K562 (cell line): ENCODE measurements around the gene PIGH. TPM values are rescaled to one million over a fixed set of nuclear protein-coding genes. Genes with fewer than 3 reads are reported as not detected.

Source experiments
- ARID2 ChIP-seq: fragments of 450-650 bp; IDR thresholded peaks from 2 replicates; pipeline ENCODE4 v1.6.1; 2017; ENCODE audit warnings: antibody characterized with exemption, mild to moderate bottlenecking
- GATA2 ChIP-seq: sonication (generic); formaldehyde crosslinking; IDR thresholded peaks from 2 replicates; pipeline ENCODE4 v1.4.0; 2020; ENCODE audit warnings: mild to moderate bottlenecking, missing genetic modification reagents
- HNRNPK ChIP-seq: fragments of 200-400 bp; formaldehyde crosslinking; IDR thresholded peaks from one replicate; pipeline ENCODE4 v1.6.1; 2018; ENCODE audit warnings: mild to moderate bottlenecking, low read depth, low read length; ENCODE audit not compliant: poor library complexity, severe bottlenecking
- MAZ ChIP-seq, 2 experiments: fragments of 450-650 bp in 1 of 2; sonication (generic) in 1 of 2; formaldehyde crosslinking; IDR thresholded peaks in 1 of 2; conservative IDR thresholded peaks in 1 of 2; 2 replicates each; pipeline versions ENCODE4 v1.4.0 to v1.5.0; 2020; ENCODE audit warnings: mild to moderate bottlenecking in 1 of 2, missing genetic modification reagents in 1 of 2
- MCM7 ChIP-seq, 2 experiments: fragments of 450-650 bp; IDR thresholded peaks; 2 replicates each; pipeline ENCODE4 v1.6.1; 2016 to 2018
- POLR3A ChIP-seq: IDR thresholded peaks from 2 replicates; pipeline ENCODE4 v1.6.1; 2011; ENCODE audit warnings: borderline replicate concordance, mild to moderate bottlenecking, moderate library complexity; ENCODE audit not compliant: insufficient read length, insufficient read depth; ENCODE audit errors: extremely low read depth
- SRSF7 ChIP-seq: fragments of 200-400 bp; formaldehyde crosslinking; optimal IDR thresholded peaks from 2 replicates; pipeline ENCODE3; 2017; ENCODE audit warnings: mild to moderate bottlenecking, low read depth, low read length
- STAG1 ChIP-seq: sonication (generic); formaldehyde crosslinking; IDR thresholded peaks from 2 replicates; pipeline ENCODE4 v1.5.0; 2020; ENCODE audit warnings: missing genetic modification reagents, borderline replicate concordance
- TAF7 ChIP-seq: fragments of 450-650 bp; IDR thresholded peaks from 2 replicates; pipeline ENCODE4 v1.6.1; 2016; ENCODE audit warnings: missing genetic modification characterization, missing compliant biosample characterization
- ZBTB7A ChIP-seq: IDR thresholded peaks from 2 replicates; pipeline ENCODE4 v1.6.1; 2011; ENCODE audit warnings: low read depth, mild to moderate bottlenecking, low read length, moderate library complexity, borderline replicate concordance; ENCODE audit not compliant: control insufficient read depth
- polyA plus RNA-seq, 8 experiments: library from polyadenylated mRNA; depleted of rRNA in 4 of 8; stranded (reverse) in 5 of 8; unstranded in 3 of 8; fragments of >200 nt; fragmentation: Nextera tagmentation in 2 of 8; fragmentation: Illumina TruSeq in 1 of 8; extraction: Ambion mirVana in 2 of 8; extraction: Trizol in 1 of 8; gene quantifications; 2 replicates each; pipeline versions ENCODE4 v1.2.1 to v1.2.3, GENCODE V29; 2011 to 2014; ENCODE audit warnings: inconsistent platforms in 1 of 8, missing spikeins in 1 of 8
- total RNA-seq, 7 experiments: library from RNA; depleted of rRNA in 6 of 7; stranded (reverse); fragments of >200 nt in 6 of 7; fragmentation: Illumina TruSeq in 2 of 7; extraction: Trizol in 2 of 7; gene quantifications; 2 replicates each; pipeline versions ENCODE4 v1.2.1 to v1.2.3, GENCODE V29; 2011 to 2021; ENCODE audit warnings: low replicate concordance in 1 of 7
- TF ChIP-seq, protein P1 (sequence below): fragments of 250-450 bp; sonication (Bioruptor Pico); IDR thresholded peaks from 2 replicates; pipeline ENCODE4 v1.4.0; 2020
- TF ChIP-seq, protein P2 (sequence below): fragments of 450-650 bp; conservative IDR thresholded peaks from 2 replicates; pipeline ENCODE4 v1.6.1; 2016; ENCODE audit warnings: missing genetic modification characterization, low read depth, mild to moderate bottlenecking, missing compliant biosample characterization, moderate library complexity
- TF ChIP-seq, protein P3 (sequence below): fragments of 250-450 bp; sonication (Bioruptor Pico); IDR thresholded peaks from 2 replicates; pipeline ENCODE4 v1.5.0; 2021
- TF ChIP-seq, protein P4 (sequence below), 3 experiments: IDR thresholded peaks in 2 of 3; conservative IDR thresholded peaks in 1 of 3; 2 replicates each; pipeline ENCODE4 v1.5.1; 2011 to 2012; ENCODE audit warnings: low read length in 3 of 3, mild to moderate bottlenecking in 3 of 3, control low read depth in 2 of 3, improper control_type of control experiment in 1 of 3, inconsistent platforms in 1 of 3, low read depth in 1 of 3, mixed read lengths in 1 of 3, moderate library complexity in 1 of 3; ENCODE audit not compliant: insufficient read depth in 2 of 3

Gene PIGH
- total and polyA plus RNA-seq, 9 of the 15 experiments (the other 6 are each of a cell fraction or from before 2014, with no cell fraction given) = 21.1 to 53.4 (median 24.7) TPM

GRCh38 chr14:67583711-67584644 lies 16.1 kb downstream of the PIGH start (continued):
- TF ChIP-seq, protein P1, sequence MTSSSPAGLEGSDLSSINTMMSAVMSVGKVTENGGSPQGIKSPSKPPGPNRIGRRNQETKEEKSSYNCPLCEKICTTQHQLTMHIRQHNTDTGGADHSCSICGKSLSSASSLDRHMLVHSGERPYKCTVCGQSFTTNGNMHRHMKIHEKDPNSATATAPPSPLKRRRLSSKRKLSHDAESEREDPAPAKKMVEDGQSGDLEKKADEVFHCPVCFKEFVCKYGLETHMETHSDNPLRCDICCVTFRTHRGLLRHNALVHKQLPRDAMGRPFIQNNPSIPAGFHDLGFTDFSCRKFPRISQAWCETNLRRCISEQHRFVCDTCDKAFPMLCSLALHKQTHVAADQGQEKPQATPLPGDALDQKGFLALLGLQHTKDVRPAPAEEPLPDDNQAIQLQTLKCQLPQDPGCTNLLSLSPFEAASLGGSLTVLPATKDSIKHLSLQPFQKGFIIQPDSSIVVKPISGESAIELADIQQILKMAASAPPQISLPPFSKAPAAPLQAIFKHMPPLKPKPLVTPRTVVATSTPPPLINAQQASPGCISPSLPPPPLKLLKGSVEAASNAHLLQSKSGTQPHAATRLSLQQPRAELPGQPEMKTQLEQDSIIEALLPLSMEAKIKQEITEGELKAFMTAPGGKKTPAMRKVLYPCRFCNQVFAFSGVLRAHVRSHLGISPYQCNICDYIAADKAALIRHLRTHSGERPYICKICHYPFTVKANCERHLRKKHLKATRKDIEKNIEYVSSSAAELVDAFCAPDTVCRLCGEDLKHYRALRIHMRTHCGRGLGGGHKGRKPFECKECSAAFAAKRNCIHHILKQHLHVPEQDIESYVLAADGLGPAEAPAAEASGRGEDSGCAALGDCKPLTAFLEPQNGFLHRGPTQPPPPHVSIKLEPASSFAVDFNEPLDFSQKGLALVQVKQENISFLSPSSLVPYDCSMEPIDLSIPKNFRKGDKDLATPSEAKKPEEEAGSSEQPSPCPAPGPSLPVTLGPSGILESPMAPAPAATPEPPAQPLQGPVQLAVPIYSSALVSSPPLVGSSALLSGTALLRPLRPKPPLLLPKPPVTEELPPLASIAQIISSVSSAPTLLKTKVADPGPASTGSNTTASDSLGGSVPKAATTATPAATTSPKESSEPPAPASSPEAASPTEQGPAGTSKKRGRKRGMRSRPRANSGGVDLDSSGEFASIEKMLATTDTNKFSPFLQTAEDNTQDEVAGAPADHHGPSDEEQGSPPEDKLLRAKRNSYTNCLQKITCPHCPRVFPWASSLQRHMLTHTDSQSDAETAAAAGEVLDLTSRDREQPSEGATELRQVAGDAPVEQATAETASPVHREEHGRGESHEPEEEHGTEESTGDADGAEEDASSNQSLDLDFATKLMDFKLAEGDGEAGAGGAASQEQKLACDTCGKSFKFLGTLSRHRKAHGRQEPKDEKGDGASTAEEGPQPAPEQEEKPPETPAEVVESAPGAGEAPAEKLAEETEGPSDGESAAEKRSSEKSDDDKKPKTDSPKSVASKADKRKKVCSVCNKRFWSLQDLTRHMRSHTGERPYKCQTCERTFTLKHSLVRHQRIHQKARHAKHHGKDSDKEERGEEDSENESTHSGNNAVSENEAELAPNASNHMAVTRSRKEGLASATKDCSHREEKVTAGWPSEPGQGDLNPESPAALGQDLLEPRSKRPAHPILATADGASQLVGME (CRISPR knock-in tag) = no peak
- peak; percentile 30; the same call in 1 of the 2 replicates for TF ChIP-seq GATA2 (CRISPR knock-in tag)
- no peak for TF ChIP-seq SRSF7
- TF ChIP-seq ZBTB7A = no peak
- TF ChIP-seq TAF7 (tag) = no peak
- TF ChIP-seq, protein P2, sequence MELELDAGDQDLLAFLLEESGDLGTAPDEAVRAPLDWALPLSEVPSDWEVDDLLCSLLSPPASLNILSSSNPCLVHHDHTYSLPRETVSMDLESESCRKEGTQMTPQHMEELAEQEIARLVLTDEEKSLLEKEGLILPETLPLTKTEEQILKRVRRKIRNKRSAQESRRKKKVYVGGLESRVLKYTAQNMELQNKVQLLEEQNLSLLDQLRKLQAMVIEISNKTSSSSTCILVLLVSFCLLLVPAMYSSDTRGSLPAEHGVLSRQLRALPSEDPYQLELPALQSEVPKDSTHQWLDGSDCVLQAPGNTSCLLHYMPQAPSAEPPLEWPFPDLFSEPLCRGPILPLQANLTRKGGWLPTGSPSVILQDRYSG = no peak
- TF ChIP-seq, protein P3, sequence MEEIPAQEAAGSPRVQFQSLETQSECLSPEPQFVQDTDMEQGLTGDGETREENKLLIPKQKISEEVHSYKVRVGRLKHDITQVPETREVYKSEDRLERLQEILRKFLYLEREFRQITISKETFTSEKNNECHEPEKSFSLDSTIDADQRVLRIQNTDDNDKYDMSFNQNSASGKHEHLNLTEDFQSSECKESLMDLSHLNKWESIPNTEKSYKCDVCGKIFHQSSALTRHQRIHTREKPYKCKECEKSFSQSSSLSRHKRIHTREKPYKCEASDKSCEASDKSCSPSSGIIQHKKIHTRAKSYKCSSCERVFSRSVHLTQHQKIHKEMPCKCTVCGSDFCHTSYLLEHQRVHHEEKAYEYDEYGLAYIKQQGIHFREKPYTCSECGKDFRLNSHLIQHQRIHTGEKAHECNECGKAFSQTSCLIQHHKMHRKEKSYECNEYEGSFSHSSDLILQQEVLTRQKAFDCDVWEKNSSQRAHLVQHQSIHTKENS = no peak
- no peak for TF ChIP-seq HNRNPK
- TF ChIP-seq POLR3A = no peak
- TF ChIP-seq ARID2 = peak; percentile 81; the same call in 1 of the 2 replicates
- TF ChIP-seq, protein P4, sequence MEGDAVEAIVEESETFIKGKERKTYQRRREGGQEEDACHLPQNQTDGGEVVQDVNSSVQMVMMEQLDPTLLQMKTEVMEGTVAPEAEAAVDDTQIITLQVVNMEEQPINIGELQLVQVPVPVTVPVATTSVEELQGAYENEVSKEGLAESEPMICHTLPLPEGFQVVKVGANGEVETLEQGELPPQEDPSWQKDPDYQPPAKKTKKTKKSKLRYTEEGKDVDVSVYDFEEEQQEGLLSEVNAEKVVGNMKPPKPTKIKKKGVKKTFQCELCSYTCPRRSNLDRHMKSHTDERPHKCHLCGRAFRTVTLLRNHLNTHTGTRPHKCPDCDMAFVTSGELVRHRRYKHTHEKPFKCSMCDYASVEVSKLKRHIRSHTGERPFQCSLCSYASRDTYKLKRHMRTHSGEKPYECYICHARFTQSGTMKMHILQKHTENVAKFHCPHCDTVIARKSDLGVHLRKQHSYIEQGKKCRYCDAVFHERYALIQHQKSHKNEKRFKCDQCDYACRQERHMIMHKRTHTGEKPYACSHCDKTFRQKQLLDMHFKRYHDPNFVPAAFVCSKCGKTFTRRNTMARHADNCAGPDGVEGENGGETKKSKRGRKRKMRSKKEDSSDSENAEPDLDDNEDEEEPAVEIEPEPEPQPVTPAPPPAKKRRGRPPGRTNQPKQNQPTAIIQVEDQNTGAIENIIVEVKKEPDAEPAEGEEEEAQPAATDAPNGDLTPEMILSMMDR (IDR thresholded peaks at IDR 0.05 in 2 of 3, conservative IDR thresholded peaks at IDR 0.05 in 1 of 3; ENCODE audit: insufficient read depth in 2 of 3, low read depth in 1 of 3, low read length in 3 of 3) = peak; percentile 72 to 83 (median 78)
- TF ChIP-seq MCM7 (IDR thresholded peaks at IDR 0.05) = no peak
- peak; percentile 74; the same call in 1 of the 2 replicates for TF ChIP-seq STAG1 (CRISPR knock-in tag)
- TF ChIP-seq MAZ (CRISPR knock-in tag; conservative IDR thresholded peaks at IDR 0.05 in 1 of 2, IDR thresholded peaks at IDR 0.05 in 1 of 2) = 0 out of 4 replicates have a peak, but pooled peaks of 1 of the 2 experiments have one; percentile 28
